Tibial nerve (tissue), 4 donors: Measurements from ENCODE around the gene NEGR1.

ENCODE experiments used
- CTCF ChIP-seq, 5 experiments: fragments of 200-600 bp in 3 of 5; fragments of 450-650 bp in 2 of 5; sonication (generic) in 3 of 5; IDR thresholded peaks; one replicate each; pipeline ENCODE4 v1.5.1; 2016 to 2019; ENCODE audit warnings: antibody characterized with exemption in 5 of 5, mild to moderate bottlenecking in 3 of 5, moderate library complexity in 2 of 5
- EP300 ChIP-seq, 2 donors: sonication (generic); formaldehyde crosslinking; IDR thresholded peaks; one replicate each; pipeline ENCODE4 v1.6.1; 2017; ENCODE audit warnings: antibody characterized with exemption in 2 of 2, mild to moderate bottlenecking in 1 of 2
- POLR2A ChIP-seq, 2 donors: fragments of 450-650 bp; IDR thresholded peaks; one replicate each; pipeline ENCODE4 v1.6.1; 2017; ENCODE audit warnings: antibody characterized with exemption in 2 of 2, mild to moderate bottlenecking in 2 of 2, moderate library complexity in 2 of 2

- no peak for TF ChIP-seq CTCF (IDR thresholded peaks at IDR 0.05)
- TF ChIP-seq POLR2A (IDR thresholded peaks at IDR 0.05), result no peak
- TF ChIP-seq EP300 (IDR thresholded peaks at IDR 0.05), result no peak
Observed at GRCh38 chr1:72051538-72051937, 230.8 kb downstream of the NEGR1 start.
